H9 (cell line): Measurements from ENCODE around the gene APBB2. TPM values are rescaled to one million over a fixed set of nuclear protein-coding genes. Genes with fewer than 3 reads are reported as not detected.

Experiments
- DNase-seq: peaks from one replicate; pipeline ENCODE4 v3.0.0-alpha.2; 2017
- H2AFZ ChIP-seq: one replicate; pipeline ENCODE4 v1.6.1; 2013; ENCODE audit warnings: mild to moderate bottlenecking, low read length, control low read depth, moderate library complexity
- H2AK5ac ChIP-seq: 2 replicates; pipeline ENCODE4 v1.6.1; 2013; ENCODE audit warnings: low read length, control low read depth, mixed read lengths; ENCODE audit not compliant: insufficient read length
- H2BK120ac ChIP-seq: one replicate; pipeline ENCODE4 v1.6.1; 2013; ENCODE audit warnings: low read depth, mild to moderate bottlenecking, low read length, control low read depth, inconsistent platforms; ENCODE audit not compliant: poor library complexity, severe bottlenecking
- H2BK12ac ChIP-seq: 2 replicates; pipeline ENCODE4 v1.6.1; 2013; ENCODE audit warnings: low read length, control low read depth, mixed read lengths, low read depth; ENCODE audit not compliant: insufficient read length
- H2BK15ac ChIP-seq: 2 replicates; pipeline ENCODE4 v1.6.1; 2013; ENCODE audit warnings: low read depth, low read length, control low read depth
- H2BK20ac ChIP-seq: one replicate; pipeline ENCODE4 v1.6.1; 2013; ENCODE audit warnings: low read depth, mild to moderate bottlenecking, low read length, control low read depth, inconsistent platforms; ENCODE audit not compliant: poor library complexity, severe bottlenecking
- H2BK5ac ChIP-seq: 2 replicates; pipeline ENCODE4 v1.6.1; 2013; ENCODE audit warnings: low read length, control low read depth, mixed read lengths; ENCODE audit not compliant: insufficient read length
- H3K14ac ChIP-seq: 2 replicates; pipeline ENCODE4 v1.6.1; 2013; ENCODE audit warnings: low read length, control low read depth; ENCODE audit not compliant: insufficient read depth
- H3K18ac ChIP-seq: 2 replicates; pipeline ENCODE4 v1.6.1; 2013; ENCODE audit warnings: low read depth, mild to moderate bottlenecking, mixed read lengths, low read length, control low read depth; ENCODE audit not compliant: insufficient read length
- H3K23ac ChIP-seq: 2 replicates; pipeline ENCODE4 v1.6.1; 2013; ENCODE audit warnings: low read length, control low read depth, mixed read lengths, low read depth; ENCODE audit not compliant: insufficient read length
- H3K23me2 ChIP-seq: 2 replicates; pipeline ENCODE4 v1.6.1; 2013; ENCODE audit warnings: low read depth, mild to moderate bottlenecking, mixed read lengths, low read length, control low read depth; ENCODE audit not compliant: insufficient read length, poor library complexity, severe bottlenecking
- H3K27ac ChIP-seq: 2 replicates; pipeline ENCODE4 v1.5.1; 2013; ENCODE audit warnings: low read length, control low read depth, mixed read lengths, low read depth; ENCODE audit not compliant: insufficient read length
- H3K27me3 ChIP-seq: 2 replicates; pipeline ENCODE4 v1.6.1; 2013; ENCODE audit warnings: low read length, control low read depth, inconsistent platforms; ENCODE audit not compliant: insufficient read depth
- H3K4ac ChIP-seq: 2 replicates; pipeline ENCODE4 v1.6.1; 2013; ENCODE audit warnings: low read depth, mild to moderate bottlenecking, control low read depth, inconsistent platforms, low read length, moderate library complexity
- H3K4me1 ChIP-seq: 2 replicates; pipeline ENCODE4 v1.6.1; 2013; ENCODE audit warnings: low read length, control low read depth, inconsistent platforms; ENCODE audit not compliant: insufficient read depth
- H3K4me2 ChIP-seq: 2 replicates; pipeline ENCODE4 v1.6.1; 2013; ENCODE audit warnings: low read length, control low read depth, mixed read lengths; ENCODE audit not compliant: insufficient read length, insufficient read depth
- H3K56ac ChIP-seq: 2 replicates; pipeline ENCODE4 v1.6.1; 2013; ENCODE audit warnings: low read depth, mild to moderate bottlenecking, mixed read lengths, low read length, control low read depth; ENCODE audit not compliant: insufficient read length
- H3K79me1 ChIP-seq: 2 replicates; pipeline ENCODE4 v1.6.1; 2013; ENCODE audit warnings: low read depth, mild to moderate bottlenecking, moderate library complexity, low read length, control low read depth, inconsistent platforms; ENCODE audit not compliant: insufficient read depth, poor library complexity, severe bottlenecking
- H3K79me2 ChIP-seq: 2 replicates; pipeline ENCODE4 v1.6.1; 2013; ENCODE audit warnings: low read length, control low read depth, inconsistent platforms; ENCODE audit not compliant: insufficient read depth
- H3K9ac ChIP-seq: 2 replicates; pipeline ENCODE4 v1.6.1; 2013; ENCODE audit warnings: low read length, control low read depth, mixed read lengths; ENCODE audit not compliant: insufficient read length; ENCODE audit errors: extremely low read depth
- H3K9me3 ChIP-seq: one replicate; pipeline ENCODE4 v1.6.1; 2013; ENCODE audit warnings: low read depth, low read length, inconsistent platforms; ENCODE audit not compliant: control insufficient read depth
- H3T11ph ChIP-seq: one replicate; pipeline ENCODE4 v1.6.1; 2013; ENCODE audit warnings: mild to moderate bottlenecking, low read length, control low read depth, inconsistent platforms
- H4K20me1 ChIP-seq: one replicate; pipeline ENCODE4 v1.6.1; 2013; ENCODE audit not compliant: control insufficient read depth, insufficient read length, insufficient read depth
- H4K5ac ChIP-seq: 2 replicates; pipeline ENCODE4 v1.6.1; 2013; ENCODE audit warnings: low read depth, mild to moderate bottlenecking, mixed read lengths, low read length, control low read depth; ENCODE audit not compliant: insufficient read length
- H4K8ac ChIP-seq: replicated peaks from 2 replicates; pipeline ENCODE4 v1.6.1; 2013; ENCODE audit warnings: low read length, control low read depth, mixed read lengths, low read depth; ENCODE audit not compliant: insufficient read length
- H4K91ac ChIP-seq: 2 replicates; pipeline ENCODE4 v1.6.1; 2013; ENCODE audit warnings: low read depth, mild to moderate bottlenecking, moderate library complexity, mixed read lengths, low read length, control low read depth; ENCODE audit not compliant: insufficient read length
- H3K27ac Mint-ChIP-seq, 3 experiments: 2 replicates in 2 of 3; 3 replicates in 1 of 3; pipeline ENCODE4 v1.8.0; 2020 to 2021; ENCODE audit warnings: mixed read lengths in 3 of 3, mild to moderate bottlenecking in 1 of 3, moderate library complexity in 1 of 3
- H3K27me3 Mint-ChIP-seq: 2 replicates; pipeline ENCODE4 v1.8.0; 2021; ENCODE audit warnings: low read depth, mild to moderate bottlenecking, moderate library complexity, mixed read lengths
- H3K36me3 Mint-ChIP-seq, 3 experiments: 2 replicates in 2 of 3; 3 replicates in 1 of 3; pipeline ENCODE4 v1.8.0; 2020 to 2021; ENCODE audit warnings: low read depth in 3 of 3, mixed read lengths in 3 of 3; ENCODE audit not compliant: insufficient read depth in 1 of 3
- H3K4me1 Mint-ChIP-seq, 2 experiments: 2 replicates each; pipeline ENCODE4 v1.8.0; 2020; ENCODE audit warnings: mixed read lengths in 2 of 2
- H3K4me3 Mint-ChIP-seq, 2 experiments: 2 replicates in 1 of 2; 3 replicates in 1 of 2; pipeline ENCODE4 v1.8.0; 2020 to 2021; ENCODE audit warnings: mild to moderate bottlenecking in 2 of 2, mixed read lengths in 2 of 2, moderate library complexity in 1 of 2
- H3K9me3 Mint-ChIP-seq, 2 experiments: 2 replicates in 1 of 2; 3 replicates in 1 of 2; pipeline ENCODE4 v1.8.0; 2020; ENCODE audit warnings: mild to moderate bottlenecking in 2 of 2, mixed read lengths in 2 of 2, moderate library complexity in 1 of 2
- whole genome bisulfite sequencing: extraction: QIAGEN DNeasy Blood & Tissue Kit; methylation state at CpG from one replicate; pipeline ENCODE4 v1.1.7; 2013; ENCODE audit warnings: missing lambda C conversion rate, low lambda C conversion rate, mixed read lengths; ENCODE audit not compliant: insufficient read length; ENCODE audit errors: extremely low coverage; 5-methylcytosine and 5-hydroxymethylcytosine counted together
- total RNA-seq: library from RNA; stranded (reverse); gene quantifications from 2 replicates; pipeline ENCODE4 v1.2.1, GENCODE V29; 2021
- TF ChIP-seq, protein P1 (sequence below): fragments of 200-600 bp; sonication (generic); conservative IDR thresholded peaks from 3 replicates; pipeline ENCODE4 v1.8.0; 2021; ENCODE audit warnings: antibody characterized with exemption, mild to moderate bottlenecking

The APBB2 gene
- total RNA-seq, 1 experiment from 2014 or later, result 39.6 TPM

DNA sequence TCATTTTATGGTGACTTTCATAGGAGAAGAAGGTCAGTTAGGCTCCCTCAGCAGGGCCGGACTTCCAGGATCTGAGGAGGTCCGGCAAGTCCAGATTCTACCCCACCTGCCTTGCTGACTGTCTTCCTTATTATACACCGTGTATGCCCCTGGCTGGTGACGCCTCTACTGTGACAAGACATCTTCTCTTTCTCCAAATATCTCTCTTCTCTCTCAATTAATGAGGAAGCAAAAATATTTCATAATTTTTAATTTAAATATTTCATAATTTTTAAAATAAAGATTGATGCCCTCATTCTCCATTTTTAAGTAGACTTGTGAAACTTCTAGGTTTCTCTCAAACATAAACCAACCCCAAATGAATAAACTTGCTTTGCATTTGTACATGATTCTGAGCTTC, 262.1 kb downstream of the APBB2 start:
- Mint-ChIP-seq H3K9me3 (no peaks in the 10 kb centered on the region), H3K4me1 (peaks cover 17 to 21% of the 10 kb centered on the region in 2 experiments), H3K27me3 (no peaks in the 10 kb centered on the region), H3K4me3 (no peak overlapping the region), H3K27ac (no peak overlapping the region), H3K36me3 (0 out of 7 replicates have a peak, but pooled peaks cover 0 to 4% (median 0%) of the 10 kb centered on the region in 3 experiments)
- H3K9me3 ChIP-seq, result no peaks in the 10 kb centered on the region
- no peak overlapping the region for H2BK12ac ChIP-seq
- no peak overlapping the region for H4K91ac ChIP-seq
- no peak overlapping the region for H3T11ph ChIP-seq
- H3K18ac ChIP-seq, result no peak overlapping the region
- H2BK120ac ChIP-seq, result no peak overlapping the region
- no peaks in the 10 kb centered on the region for H3K79me1 ChIP-seq
- no peak overlapping the region for H3K27ac ChIP-seq
- H3K4ac ChIP-seq, result no peak overlapping the region
- TF ChIP-seq, protein P1, sequence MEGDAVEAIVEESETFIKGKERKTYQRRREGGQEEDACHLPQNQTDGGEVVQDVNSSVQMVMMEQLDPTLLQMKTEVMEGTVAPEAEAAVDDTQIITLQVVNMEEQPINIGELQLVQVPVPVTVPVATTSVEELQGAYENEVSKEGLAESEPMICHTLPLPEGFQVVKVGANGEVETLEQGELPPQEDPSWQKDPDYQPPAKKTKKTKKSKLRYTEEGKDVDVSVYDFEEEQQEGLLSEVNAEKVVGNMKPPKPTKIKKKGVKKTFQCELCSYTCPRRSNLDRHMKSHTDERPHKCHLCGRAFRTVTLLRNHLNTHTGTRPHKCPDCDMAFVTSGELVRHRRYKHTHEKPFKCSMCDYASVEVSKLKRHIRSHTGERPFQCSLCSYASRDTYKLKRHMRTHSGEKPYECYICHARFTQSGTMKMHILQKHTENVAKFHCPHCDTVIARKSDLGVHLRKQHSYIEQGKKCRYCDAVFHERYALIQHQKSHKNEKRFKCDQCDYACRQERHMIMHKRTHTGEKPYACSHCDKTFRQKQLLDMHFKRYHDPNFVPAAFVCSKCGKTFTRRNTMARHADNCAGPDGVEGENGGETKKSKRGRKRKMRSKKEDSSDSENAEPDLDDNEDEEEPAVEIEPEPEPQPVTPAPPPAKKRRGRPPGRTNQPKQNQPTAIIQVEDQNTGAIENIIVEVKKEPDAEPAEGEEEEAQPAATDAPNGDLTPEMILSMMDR, result no peak
- no peak overlapping the region for H3K23ac ChIP-seq
- H3K79me2 ChIP-seq, result no peaks in the 10 kb centered on the region
- H3K23me2 ChIP-seq, result no peaks in the 10 kb centered on the region
- no peak overlapping the region for H3K4me2 ChIP-seq
- no peak overlapping the region for H3K14ac ChIP-seq
- WGBS, result no CpG with 5 or more reads among the region's 4 CpGs
- no peaks in the 10 kb centered on the region for H4K20me1 ChIP-seq
- H2BK5ac ChIP-seq, result no peak overlapping the region
- H3K27me3 ChIP-seq, result no peaks in the 10 kb centered on the region
- no peak for DNase-seq
- H2BK20ac ChIP-seq, result no peak overlapping the region
- no peak overlapping the region for H3K9ac ChIP-seq
- H2BK15ac ChIP-seq, result no peak overlapping the region
- H3K4me1 ChIP-seq, result peaks cover 2% of the 10 kb centered on the region; the same call in 1 of the 2 replicates
- no peak overlapping the region for H2AFZ ChIP-seq
- H3K56ac ChIP-seq, result no peak overlapping the region
- no peak overlapping the region for H4K8ac ChIP-seq
- H2AK5ac ChIP-seq, result no peak overlapping the region
- H4K5ac ChIP-seq, result no peak overlapping the region
